Measurements from ENCODE around the gene ABCD4.
"Not testable (repeated sequence)": the region's sequence is repeated elsewhere in the genome, so short reads cannot be mapped to it uniquely, and the experiment has no call there.

Gene ABCD4

GRCh38 chr14:74301594-74302151 is 1.1 kb downstream of the ABCD4 start:
- DNase-seq, result no peak

- DNase-seq, result no peak
These were observed 3.6 kb downstream of the ABCD4 start for GRCh38 chr14:74299061-74299545.

GRCh38 chr14:74297986-74298385 is 4.7 kb downstream of the ABCD4 start:
- DNase-seq, result no peak

- DNase-seq, result no peak
These were observed 6.7 kb downstream of the ABCD4 start for GRCh38 chr14:74296037-74296467.

GRCh38 chr14:74293606-74294005 is 9.1 kb downstream of the ABCD4 start:
- no peak for DNase-seq

GRCh38 chr14:74292061-74292460 is 10.7 kb downstream of the ABCD4 start:
- no peak for DNase-seq

GRCh38 chr14:74290415-74290814 is 12.3 kb downstream of the ABCD4 start:
- no peak for DNase-seq

GRCh38 chr14:74289801-74290200 is 12.9 kb downstream of the ABCD4 start:
- DNase-seq, result no peak

- no peak for DNase-seq
These were observed 16.0 kb downstream of the ABCD4 start for GRCh38 chr14:74286736-74287135.

GRCh38 chr14:74281069-74281468 is 21.7 kb downstream of the ABCD4 start:
- no peak for DNase-seq

GRCh38 chr14:74278080-74278479 is 24.7 kb downstream of the ABCD4 start:
- no peak for DNase-seq

- DNase-seq, result no peak
These were observed 27.4 kb downstream of the ABCD4 start for GRCh38 chr14:74275241-74275841.

- DNase-seq, result no peak
These were observed 31.4 kb downstream of the ABCD4 start for GRCh38 chr14:74271365-74271764.

GRCh38 chr14:74270382-74271177 is 32.2 kb downstream of the ABCD4 start:
- not testable (repeated sequence) for DNase-seq

GRCh38 chr14:74267588-74267987 is 35.1 kb downstream of the ABCD4 start:
- no peak for DNase-seq

- no peak for DNase-seq
These were observed 37.3 kb downstream of the ABCD4 start for GRCh38 chr14:74265301-74265965.

GRCh38 chr14:74263921-74264320 is 38.8 kb downstream of the ABCD4 start:
- DNase-seq, result no peak

GRCh38 chr14:74263181-74263580 is 39.6 kb downstream of the ABCD4 start:
- DNase-seq, result no peak

GRCh38 chr14:74262076-74262475 is 40.7 kb downstream of the ABCD4 start:
- DNase-seq, result no peak

GRCh38 chr14:74261288-74261687 is 41.4 kb downstream of the ABCD4 start:
- no peak for DNase-seq

- no peak for DNase-seq
These were observed 42.1 kb downstream of the ABCD4 start for GRCh38 chr14:74260525-74261233.

GRCh38 chr14:74259513-74259912 is 43.2 kb downstream of the ABCD4 start:
- no peak for DNase-seq

- DNase-seq, result no peak
These were observed 44.0 kb downstream of the ABCD4 start for GRCh38 chr14:74258764-74259035.
